PC-3 (cell line): ENCODE measurements around the gene RYR2.

Experiments used
- EZH2 ChIP-seq: fragments of 300-600 bp; sonication (generic); IDR thresholded peaks from one replicate; pipeline ENCODE4 v1.6.1; 2017; ENCODE audit warnings: antibody characterized with exemption, mild to moderate bottlenecking, low read length; ENCODE audit not compliant: unreplicated experiment
- EZH2phosphoT487 ChIP-seq: fragments of 300-600 bp; sonication (generic); IDR thresholded peaks from 2 replicates; pipeline ENCODE4 v1.6.1; 2018; ENCODE audit warnings: mild to moderate bottlenecking, antibody characterized with exemption, low read length, borderline replicate concordance
- TF ChIP-seq, protein P1 (sequence below): fragments of 300-600 bp; sonication (generic); conservative IDR thresholded peaks from 2 replicates; pipeline ENCODE4 v1.5.1; 2017; ENCODE audit warnings: antibody characterized with exemption, low read depth, mild to moderate bottlenecking, low read length

DNA sequence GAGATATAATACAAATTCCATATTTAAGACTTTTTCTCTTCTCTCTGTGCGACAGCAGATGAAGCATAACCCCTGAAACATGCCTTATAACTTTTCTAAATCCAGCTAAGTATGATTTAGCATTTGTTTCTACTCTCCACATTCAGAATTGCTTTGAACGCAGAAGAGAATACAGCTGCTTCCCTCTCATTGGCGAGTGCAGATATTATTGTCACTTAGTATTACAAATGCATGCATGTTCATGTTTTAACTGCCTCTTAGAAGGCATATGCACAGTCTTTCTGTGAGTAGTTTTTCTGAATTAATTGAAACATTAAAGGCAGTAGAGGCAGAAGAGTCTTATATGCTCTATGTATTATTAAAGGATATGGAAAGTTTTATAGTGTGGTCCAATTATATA, 631.6 kb downstream of the RYR2 start:
- TF ChIP-seq, protein P1, sequence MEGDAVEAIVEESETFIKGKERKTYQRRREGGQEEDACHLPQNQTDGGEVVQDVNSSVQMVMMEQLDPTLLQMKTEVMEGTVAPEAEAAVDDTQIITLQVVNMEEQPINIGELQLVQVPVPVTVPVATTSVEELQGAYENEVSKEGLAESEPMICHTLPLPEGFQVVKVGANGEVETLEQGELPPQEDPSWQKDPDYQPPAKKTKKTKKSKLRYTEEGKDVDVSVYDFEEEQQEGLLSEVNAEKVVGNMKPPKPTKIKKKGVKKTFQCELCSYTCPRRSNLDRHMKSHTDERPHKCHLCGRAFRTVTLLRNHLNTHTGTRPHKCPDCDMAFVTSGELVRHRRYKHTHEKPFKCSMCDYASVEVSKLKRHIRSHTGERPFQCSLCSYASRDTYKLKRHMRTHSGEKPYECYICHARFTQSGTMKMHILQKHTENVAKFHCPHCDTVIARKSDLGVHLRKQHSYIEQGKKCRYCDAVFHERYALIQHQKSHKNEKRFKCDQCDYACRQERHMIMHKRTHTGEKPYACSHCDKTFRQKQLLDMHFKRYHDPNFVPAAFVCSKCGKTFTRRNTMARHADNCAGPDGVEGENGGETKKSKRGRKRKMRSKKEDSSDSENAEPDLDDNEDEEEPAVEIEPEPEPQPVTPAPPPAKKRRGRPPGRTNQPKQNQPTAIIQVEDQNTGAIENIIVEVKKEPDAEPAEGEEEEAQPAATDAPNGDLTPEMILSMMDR, result no peak
- TF ChIP-seq EZH2, result no peak
- no peak for TF ChIP-seq EZH2phosphoT487
